OCI-LY7 (cell line): ENCODE results near the gene SPRYD4. TPM values are rescaled to one million over a fixed set of nuclear protein-coding genes. Genes with fewer than 3 reads are reported as not detected.

Experiments used
- BruUV-seq: library from RNA; stranded (reverse); fragments of 400-500 nt; replicated peaks from 2 replicates; lab custom pipeline; 2021; lab: Mats Ljungman, UMichigan
- CTCF ChIA-PET: fragments of 300-600 bp; sonication (Branson Sonifier 250); formaldehyde crosslinking; loops from one replicate; lab custom pipeline; 2022; ENCODE audit warnings: antibody characterized with exemption; ENCODE audit not compliant: unreplicated experiment; lab: Charles Lee
- POLR2A ChIA-PET: fragments of 300-600 bp; sonication (Branson Sonifier 250); formaldehyde crosslinking; loops from one replicate; lab custom pipeline; 2022; ENCODE audit warnings: antibody characterized with exemption; lab: Charles Lee
- DNase-seq: peaks from one replicate; pipeline ENCODE4 v3.0.0-alpha.2; 2015; ENCODE audit warnings: low spot score
- H2AFZ ChIP-seq: fragments of 200-600 bp; sonication (generic), shearing (Covaris generic); 2 replicates; pipeline ENCODE4 v1.6.1; 2014; ENCODE audit warnings: mild to moderate bottlenecking, antibody characterized with exemption, low read length, moderate library complexity
- H3K27ac ChIP-seq: fragments of 200-600 bp; sonication (generic); 2 replicates; pipeline ENCODE4 v1.5.1; 2014; ENCODE audit warnings: mixed run types, low read depth, mild to moderate bottlenecking, moderate library complexity, low read length, inconsistent platforms; ENCODE audit not compliant: poor library complexity, severe bottlenecking
- H3K36me3 ChIP-seq: fragments of 200-600 bp; sonication (generic); 2 replicates; pipeline ENCODE4 v1.6.1; 2014; ENCODE audit warnings: mild to moderate bottlenecking, antibody characterized with exemption, low read length, moderate library complexity, mixed read lengths; ENCODE audit not compliant: insufficient read depth
- H3K4me1 ChIP-seq: fragments of 200-600 bp; sonication (generic); 2 replicates; pipeline ENCODE4 v1.5.1; 2014; ENCODE audit warnings: mild to moderate bottlenecking, low read length; ENCODE audit not compliant: insufficient read depth, poor library complexity, severe bottlenecking
- H3K4me2 ChIP-seq: fragments of 200-600 bp; sonication (generic); 2 replicates; pipeline ENCODE4 v1.6.1; 2014; ENCODE audit warnings: mild to moderate bottlenecking, low read length
- H3K4me3 ChIP-seq: fragments of 200-600 bp; sonication (generic); 2 replicates; pipeline ENCODE4 v1.5.1; 2014; ENCODE audit warnings: mild to moderate bottlenecking, low read depth, low read length; ENCODE audit not compliant: poor library complexity, severe bottlenecking
- H3K79me2 ChIP-seq: fragments of 200-600 bp; sonication (generic); 2 replicates; pipeline ENCODE4 v1.6.1; 2016; ENCODE audit warnings: low read depth, mild to moderate bottlenecking, low read length, moderate library complexity, mixed read lengths; ENCODE audit not compliant: insufficient read depth
- H3K9me2 ChIP-seq: fragments of 200-600 bp; sonication (generic); 2 replicates; pipeline ENCODE4 v1.6.1; 2016; ENCODE audit warnings: mild to moderate bottlenecking, low read length, mixed read lengths; ENCODE audit not compliant: insufficient read depth
- H3K9me3 ChIP-seq: fragments of 200-600 bp; sonication (generic); 2 replicates; pipeline ENCODE4 v1.6.1; 2014; ENCODE audit warnings: mild to moderate bottlenecking, mixed run types, low read length, mixed read lengths
- H4K20me1 ChIP-seq: fragments of 200-600 bp; sonication (generic); 2 replicates; pipeline ENCODE4 v1.6.1; 2014; ENCODE audit warnings: mild to moderate bottlenecking, antibody characterized with exemption, low read length, moderate library complexity, mixed read lengths; ENCODE audit not compliant: insufficient read depth
- CTCF ChIP-seq: fragments of 200-600 bp; sonication (generic); conservative IDR thresholded peaks from 2 replicates; pipeline ENCODE4 v1.5.1; 2014; ENCODE audit warnings: mild to moderate bottlenecking, antibody characterized with exemption, low read length, moderate library complexity, mixed read lengths
- EZH2phosphoT487 ChIP-seq: fragments of 200-600 bp; sonication (generic); IDR thresholded peaks from 2 replicates; pipeline ENCODE4 v1.6.1; 2018; ENCODE audit warnings: low read depth, borderline replicate concordance, mild to moderate bottlenecking, mixed run types, antibody characterized with exemption, low read length, moderate library complexity, mixed read lengths
- intact Hi-C: fragments of 100-400 bp; cut with micrococcal nuclease; formaldehyde crosslinking; loops from one replicate; pipeline ENCODE4 v1.10.0; 2022; ENCODE audit not compliant: unreplicated experiment
- total RNA-seq, 2 experiments: library from RNA; depleted of rRNA in 1 of 2; stranded (reverse); fragments of >200 nt in 1 of 2; shearing (Covaris generic) in 1 of 2; gene quantifications; 2 replicates each; pipeline ENCODE4 v1.2.3, GENCODE V29; 2014 to 2022

SPRYD4 gene
- total RNA-seq, 2 experiments from 2014 or later, result 5.9 to 7.5 TPM

GRCh38 chr12:56518570-56518969, 50.2 kb downstream of the SPRYD4 start:
- ChIA-PET POLR2A (interaction anchor here (0.6 kb wide), 1 partner anchor 419 kb away, joined by 3 read pairs; no protein-coding TSS in a partner anchor), CTCF (interaction anchor here (0.6 kb wide), 2 partner anchors 38 to 342 kb away, joined by 3 read pairs; no protein-coding TSS in a partner anchor)
- intact Hi-C loops, result loop anchor here (1.0 to 10.0 kb wide), 2 partner anchors 55 to 596 kb away; partner anchors contain the start of gene STAT6
- H3K79me2 ChIP-seq, result no peaks in the 10 kb centered on the region
- no peaks in the 10 kb centered on the region for H4K20me1 ChIP-seq
- H3K9me3 ChIP-seq, result no peaks in the 10 kb centered on the region
- no peak overlapping the region for H3K27ac ChIP-seq
- no peaks in the 10 kb centered on the region for H3K36me3 ChIP-seq
- BruUV-seq, result no TSS peak
- no peaks in the 10 kb centered on the region for H3K9me2 ChIP-seq
- DNase-seq, result no peak
- H3K4me1 ChIP-seq, result no peaks in the 10 kb centered on the region
- H3K4me3 ChIP-seq, result no peak overlapping the region
- H3K4me2 ChIP-seq, result no peak overlapping the region
- no peak for TF ChIP-seq EZH2phosphoT487
- no peak for TF ChIP-seq CTCF
- H2AFZ ChIP-seq, result no peak overlapping the region

GRCh38 chr12:56520048-56520447, 51.7 kb downstream of the SPRYD4 start:
- H2AFZ ChIP-seq, result no peak overlapping the region
- TF ChIP-seq CTCF (no peak), EZH2phosphoT487 (no peak)
- no peaks in the 10 kb centered on the region for H3K9me3 ChIP-seq
- H4K20me1 ChIP-seq, result no peaks in the 10 kb centered on the region
- ChIA-PET POLR2A (interaction anchor here (0.6 kb wide), 1 partner anchor 178 kb away, joined by 3 read pairs; no protein-coding TSS in a partner anchor), CTCF (no interaction called here)
- no peaks in the 10 kb centered on the region for H3K36me3 ChIP-seq
- no peak for DNase-seq
- no peaks in the 10 kb centered on the region for H3K79me2 ChIP-seq
- no peaks in the 10 kb centered on the region for H3K4me1 ChIP-seq
- no peaks in the 10 kb centered on the region for H3K9me2 ChIP-seq
- no peak overlapping the region for H3K27ac ChIP-seq
- intact Hi-C loops, result no loop called here
- H3K4me3 ChIP-seq, result no peak overlapping the region
- H3K4me2 ChIP-seq, result no peak overlapping the region
- BruUV-seq, result no TSS peak

- CTCF ChIA-PET, result interaction anchor here (1.4 kb wide), 1 partner anchor 116 kb away, joined by 3 read pairs; no protein-coding TSS in a partner anchor
Observed at GRCh38 chr12:56520506-56520905, 52.1 kb downstream of the SPRYD4 start.

More at GRCh38 chr12:56520506-56520905, 52.1 kb downstream of the SPRYD4 start:
- H3K9me3 ChIP-seq, result no peaks in the 10 kb centered on the region
- no peak for DNase-seq
- H3K4me1 ChIP-seq, result no peaks in the 10 kb centered on the region
- TF ChIP-seq EZH2phosphoT487, result no peak
- no peak for TF ChIP-seq CTCF
- H2AFZ ChIP-seq, result no peak overlapping the region
- no TSS peak for BruUV-seq
- POLR2A ChIA-PET, result interaction anchor here (0.6 to 0.7 kb wide), 3 partner anchors 36 to 666 kb away, joined by 3 to 4 read pairs (median 4); no protein-coding TSS in a partner anchor
- intact Hi-C loops, result no loop called here
- no peaks in the 10 kb centered on the region for H3K9me2 ChIP-seq
- H3K36me3 ChIP-seq, result no peaks in the 10 kb centered on the region
- H4K20me1 ChIP-seq, result no peaks in the 10 kb centered on the region
- no peaks in the 10 kb centered on the region for H3K79me2 ChIP-seq
- H3K27ac ChIP-seq, result no peak overlapping the region
- H3K4me3 ChIP-seq, result no peak overlapping the region
- H3K4me2 ChIP-seq, result no peak overlapping the region
